Thoracic aorta (tissue), 2 donors: Measurements from ENCODE around the gene ELFN1. TPM values are rescaled to one million over a fixed set of nuclear protein-coding genes. Genes with fewer than 3 reads are reported as not detected.
A peak's percentile ranks its signal among the peaks of the same experiment; 100 is the strongest.

Experiments used
- ATAC-seq: fragments of 150-250 bp; one replicate; pipeline ENCODE4 v1.8.0; 2017; ENCODE audit warnings: low read depth; ENCODE audit not compliant: insufficient number of reproducible peaks, low FRiP score
- DNase-seq: peaks from one replicate; pipeline ENCODE4 v3.0.0-alpha.2; 2020; ENCODE audit warnings: low spot score
- H3K27ac ChIP-seq, 2 donors: fragments of 200-600 bp; sonication (generic); 1 replicate in 1 of 2; 2 replicates in 1 of 2; pipeline ENCODE4 v1.5.1; 2016; ENCODE audit warnings: mild to moderate bottlenecking in 2 of 2, moderate library complexity in 2 of 2
- H3K27me3 ChIP-seq: fragments of 200-600 bp; sonication (generic); replicated peaks from 2 replicates; pipeline ENCODE4 v1.6.0; 2016; ENCODE audit warnings: mild to moderate bottlenecking; ENCODE audit not compliant: insufficient read depth
- H3K36me3 ChIP-seq: fragments of 200-600 bp; sonication (generic); one replicate; pipeline ENCODE4 v1.5.1; 2016
- H3K4me1 ChIP-seq, 2 donors: fragments of 200-600 bp; sonication (generic); 1 replicate in 1 of 2; 2 replicates in 1 of 2; pipeline versions ENCODE4 v1.5.1 to v1.6.0; 2016; ENCODE audit warnings: low read depth in 2 of 2, mild to moderate bottlenecking in 1 of 2; ENCODE audit not compliant: control insufficient read depth in 1 of 2
- H3K4me3 ChIP-seq: fragments of 200-600 bp; sonication (generic); 2 replicates; pipeline ENCODE4 v1.5.1; 2016; ENCODE audit warnings: mild to moderate bottlenecking
- H3K9me3 ChIP-seq: fragments of 200-600 bp; sonication (generic); 2 replicates; pipeline ENCODE4 v1.5.1; 2016
- CTCF ChIP-seq: fragments of 200-600 bp; sonication (generic); IDR thresholded peaks from one replicate; pipeline ENCODE4 v1.5.1; 2019; ENCODE audit warnings: antibody characterized with exemption
- total RNA-seq, 2 donors: library from RNA; depleted of rRNA; stranded (reverse); fragments of >200 nt; gene quantifications; one replicate each; pipeline versions ENCODE4 v1.1.0 to v1.2.3, GENCODE V29; 2016

Gene ELFN1
- total RNA-seq: under 1 TPM; 0.81 to 0.85 TPM

GRCh38 chr7:1669954-1670893, at the start of gene ELFN1:
ELFN1 (plus strand) TSS chr7:1670277; CDS start chr7:1744597, 74,320 bp downstream.
- Histone ChIP-seq H3K27me3 (peaks cover 29% of the 10 kb centered on the region), H3K36me3 (no peaks in the 10 kb centered on the region), H3K9me3 (no peaks in the 10 kb centered on the region), H3K4me3 (peak within 1 kb of the TSS; percentile 58), H3K27ac (no peak within 1 kb of the TSS), H3K4me1 (peaks cover 18 to 26% of the 10 kb centered on the region in 2 donors)
- ATAC-seq (no peak), DNase-seq (no peak)
- no peak for TF ChIP-seq CTCF

GRCh38 chr7:1620835-1621234, 49.2 kb upstream of the ELFN1 start:
- Histone ChIP-seq H3K27ac (no peak overlapping the region), H3K4me3 (no peak overlapping the region), H3K4me1 (no peaks in the 10 kb centered on the region), H3K36me3 (no peaks in the 10 kb centered on the region), H3K27me3 (no peaks in the 10 kb centered on the region), H3K9me3 (no peaks in the 10 kb centered on the region)
- DNase-seq: no peak
- no peak for TF ChIP-seq CTCF
- ATAC-seq: no peak

- ATAC-seq (no peak), DNase-seq (no peak)
- Histone ChIP-seq H3K4me3 (no peak overlapping the region), H3K4me1 (no peaks in the 10 kb centered on the region), H3K27ac (no peak overlapping the region), H3K36me3 (no peaks in the 10 kb centered on the region), H3K9me3 (no peaks in the 10 kb centered on the region), H3K27me3 (no peaks in the 10 kb centered on the region)
- no peak for TF ChIP-seq CTCF
These were observed 48.4 kb upstream of the ELFN1 start for GRCh38 chr7:1621718-1622117.

- Histone ChIP-seq H3K4me3 (no peak overlapping the region), H3K27me3 (no peaks in the 10 kb centered on the region), H3K9me3 (no peaks in the 10 kb centered on the region), H3K27ac (no peak overlapping the region), H3K4me1 (no peaks in the 10 kb centered on the region), H3K36me3 (no peaks in the 10 kb centered on the region)
- no peak for DNase-seq
- no peak for TF ChIP-seq CTCF
- no peak for ATAC-seq
These were observed 47.6 kb upstream of the ELFN1 start for GRCh38 chr7:1622441-1622840.

- Histone ChIP-seq H3K9me3 (no peaks in the 10 kb centered on the region), H3K27ac (no peak overlapping the region), H3K4me3 (no peak overlapping the region), H3K27me3 (no peaks in the 10 kb centered on the region), H3K36me3 (no peaks in the 10 kb centered on the region), H3K4me1 (no peaks in the 10 kb centered on the region)
- no peak for TF ChIP-seq CTCF
- no peak for DNase-seq
- ATAC-seq: no peak
These were observed 46.3 kb upstream of the ELFN1 start for GRCh38 chr7:1623810-1624209.
